ENCODE measurements around the gene CCDC71L. TPM values are rescaled to one million over a fixed set of nuclear protein-coding genes. Genes with fewer than 3 reads are reported as not detected.

CCDC71L gene
- total RNA-seq, 1 experiment from 2014 or later, result 18.4 TPM

- BruUV-seq (replicated peaks), result no TSS peak
- no peaks in the 10 kb centered on the region for H3K36me3 ChIP-seq (ENCODE audit: insufficient read depth, low read length, poor library complexity, severe bottlenecking)
- DNase-seq (ENCODE audit: low spot score), result no peak
- no peak overlapping the region for H3K4me3 ChIP-seq (ENCODE audit: low read depth, low read length, poor library complexity, severe bottlenecking)
- no peak overlapping the region for H3K27ac ChIP-seq (ENCODE audit: low read depth, low read length, poor library complexity, severe bottlenecking)
- ChIA-PET POLR2A (ENCODE audit: low non-redundant PET) (no interaction called here), CTCF (no interaction called here)
- no peaks in the 10 kb centered on the region for H3K27me3 ChIP-seq (replicated peaks; ENCODE audit: insufficient read depth, low read depth, low read length, poor library complexity)
- peaks cover 4% of the 10 kb centered on the region for H3K4me1 ChIP-seq (ENCODE audit: insufficient read depth, low read length, poor library complexity, severe bottlenecking)
- TF ChIP-seq EZH2 (IDR thresholded peaks at IDR 0.05; ENCODE audit: borderline replicate concordance, low read depth, low read length, poor library complexity, severe bottlenecking) (no peak), CTCF (conservative IDR thresholded peaks at IDR 0.05; ENCODE audit: low read depth, low read length) (no peak)
- no peaks in the 10 kb centered on the region for H3K9me3 ChIP-seq (ENCODE audit: low read depth, low read length, poor library complexity, severe bottlenecking)
- intact Hi-C loops (cut with micrococcal nuclease; ENCODE audit: unreplicated experiment), result no loop called here
Measured at GRCh38 chr7:106611911-106612310, 49.0 kb downstream of the CCDC71L start.

- no peaks in the 10 kb centered on the region for H3K27me3 ChIP-seq (replicated peaks; ENCODE audit: insufficient read depth, low read depth, low read length, poor library complexity)
- TF ChIP-seq CTCF (conservative IDR thresholded peaks at IDR 0.05; ENCODE audit: low read depth, low read length) (no peak), EZH2 (IDR thresholded peaks at IDR 0.05; ENCODE audit: borderline replicate concordance, low read depth, low read length, poor library complexity, severe bottlenecking) (no peak)
- H3K9me3 ChIP-seq (ENCODE audit: low read depth, low read length, poor library complexity, severe bottlenecking), result no peaks in the 10 kb centered on the region
- no peaks in the 10 kb centered on the region for H3K36me3 ChIP-seq (ENCODE audit: insufficient read depth, low read length, poor library complexity, severe bottlenecking)
- intact Hi-C loops (cut with micrococcal nuclease; ENCODE audit: unreplicated experiment), result no loop called here
- BruUV-seq (replicated peaks), result no TSS peak
- no peak overlapping the region for H3K27ac ChIP-seq (ENCODE audit: low read depth, low read length, poor library complexity, severe bottlenecking)
- no peak overlapping the region for H3K4me3 ChIP-seq (ENCODE audit: low read depth, low read length, poor library complexity, severe bottlenecking)
- ChIA-PET CTCF (no interaction called here), POLR2A (ENCODE audit: low non-redundant PET) (no interaction called here)
- DNase-seq (ENCODE audit: low spot score), result no peak
- H3K4me1 ChIP-seq (ENCODE audit: insufficient read depth, low read length, poor library complexity, severe bottlenecking), result peaks cover 4% of the 10 kb centered on the region
Measured at GRCh38 chr7:106610996-106611886, 49.7 kb downstream of the CCDC71L start.

- Histone ChIP-seq H3K4me3 (ENCODE audit: low read depth, low read length, poor library complexity, severe bottlenecking) (no peak overlapping the region), H3K9me3 (ENCODE audit: low read depth, low read length, poor library complexity, severe bottlenecking) (no peaks in the 10 kb centered on the region), H3K4me1 (ENCODE audit: insufficient read depth, low read length, poor library complexity, severe bottlenecking) (peaks cover 4% of the 10 kb centered on the region), H3K27me3 (replicated peaks; ENCODE audit: insufficient read depth, low read depth, low read length, poor library complexity) (no peaks in the 10 kb centered on the region), H3K27ac (ENCODE audit: low read depth, low read length, poor library complexity, severe bottlenecking) (no peak overlapping the region), H3K36me3 (ENCODE audit: insufficient read depth, low read length, poor library complexity, severe bottlenecking) (no peaks in the 10 kb centered on the region)
- TF ChIP-seq CTCF (conservative IDR thresholded peaks at IDR 0.05; ENCODE audit: low read depth, low read length) (no peak), EZH2 (IDR thresholded peaks at IDR 0.05; ENCODE audit: borderline replicate concordance, low read depth, low read length, poor library complexity, severe bottlenecking) (no peak)
- peak; percentile 53 for DNase-seq (ENCODE audit: low spot score)
- BruUV-seq (replicated peaks), result no TSS peak
- ChIA-PET CTCF (no interaction called here), POLR2A (ENCODE audit: low non-redundant PET) (no interaction called here)
- intact Hi-C loops (cut with micrococcal nuclease; ENCODE audit: unreplicated experiment), result no loop called here
Measured at GRCh38 chr7:106609416-106609815, 51.5 kb downstream of the CCDC71L start.

Data from A673 (cell line).